ENCODE measurements around the gene MAP1A.

Gene MAP1A

GRCh38 chr15:43510200-43511011 lies 7.0 kb upstream of the MAP1A start:
- peak; percentile 100 for DNase-seq (ENCODE audit: low read depth, low spot score)
- TF ChIP-seq, protein P1, sequence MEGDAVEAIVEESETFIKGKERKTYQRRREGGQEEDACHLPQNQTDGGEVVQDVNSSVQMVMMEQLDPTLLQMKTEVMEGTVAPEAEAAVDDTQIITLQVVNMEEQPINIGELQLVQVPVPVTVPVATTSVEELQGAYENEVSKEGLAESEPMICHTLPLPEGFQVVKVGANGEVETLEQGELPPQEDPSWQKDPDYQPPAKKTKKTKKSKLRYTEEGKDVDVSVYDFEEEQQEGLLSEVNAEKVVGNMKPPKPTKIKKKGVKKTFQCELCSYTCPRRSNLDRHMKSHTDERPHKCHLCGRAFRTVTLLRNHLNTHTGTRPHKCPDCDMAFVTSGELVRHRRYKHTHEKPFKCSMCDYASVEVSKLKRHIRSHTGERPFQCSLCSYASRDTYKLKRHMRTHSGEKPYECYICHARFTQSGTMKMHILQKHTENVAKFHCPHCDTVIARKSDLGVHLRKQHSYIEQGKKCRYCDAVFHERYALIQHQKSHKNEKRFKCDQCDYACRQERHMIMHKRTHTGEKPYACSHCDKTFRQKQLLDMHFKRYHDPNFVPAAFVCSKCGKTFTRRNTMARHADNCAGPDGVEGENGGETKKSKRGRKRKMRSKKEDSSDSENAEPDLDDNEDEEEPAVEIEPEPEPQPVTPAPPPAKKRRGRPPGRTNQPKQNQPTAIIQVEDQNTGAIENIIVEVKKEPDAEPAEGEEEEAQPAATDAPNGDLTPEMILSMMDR (IDR thresholded peaks at IDR 0.05; ENCODE audit: low read depth, low read length): peak; percentile 50
- in situ Hi-C loops (cut with HindIII; ENCODE audit: low sequenced_read_pairs): no loop called here
- H3K4me3 ChIP-seq (ENCODE audit: low read depth, low read length): peak overlapping the region; percentile 55

GRCh38 chr15:43511012-43511885 lies 6.2 kb upstream of the MAP1A start:
- no peak for DNase-seq (ENCODE audit: low read depth, low spot score)
- H3K4me3 ChIP-seq (ENCODE audit: low read depth, low read length): peak overlapping the region; percentile 55
- in situ Hi-C loops (cut with HindIII; ENCODE audit: low sequenced_read_pairs): no loop called here
- TF ChIP-seq, protein P1 (IDR thresholded peaks at IDR 0.05; ENCODE audit: low read depth, low read length): peak; percentile 28

DNA sequence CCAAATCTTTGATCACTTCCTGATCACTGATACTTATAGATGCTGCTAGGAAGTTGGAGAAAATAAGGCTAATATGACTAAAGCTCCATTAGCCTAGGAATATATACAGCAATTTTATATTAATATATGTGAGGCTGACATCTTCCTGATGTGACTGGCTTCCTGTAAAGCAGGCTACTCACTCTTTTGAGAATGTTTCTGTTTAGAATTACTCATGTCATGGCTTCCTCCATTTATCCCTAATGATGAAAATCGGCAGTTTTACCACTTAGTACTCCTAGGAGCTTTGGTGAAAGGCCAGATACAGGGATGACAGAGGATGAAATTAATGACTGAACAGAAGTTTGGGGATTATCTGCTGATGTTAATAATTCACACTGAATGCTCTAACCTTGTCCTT lies 3.9 kb upstream of the MAP1A start:
- TF ChIP-seq, protein P1 (IDR thresholded peaks at IDR 0.05; ENCODE audit: low read depth, low read length): no peak
- in situ Hi-C loops (cut with HindIII; ENCODE audit: low sequenced_read_pairs): no loop called here
- no peak overlapping the region for H3K4me3 ChIP-seq (ENCODE audit: low read depth, low read length)
- no peak for DNase-seq (ENCODE audit: low read depth, low spot score)

GRCh38 chr15:43514241-43515057 lies 3.0 kb upstream of the MAP1A start:
- in situ Hi-C loops (cut with HindIII; ENCODE audit: low sequenced_read_pairs): no loop called here
- DNase-seq (ENCODE audit: low read depth, low spot score): no peak
- no peak overlapping the region for H3K4me3 ChIP-seq (ENCODE audit: low read depth, low read length)
- TF ChIP-seq, protein P1 (IDR thresholded peaks at IDR 0.05; ENCODE audit: low read depth, low read length): peak; percentile 76

GRCh38 chr15:43515741-43516140 lies 1.7 kb upstream of the MAP1A start:
- no peak for DNase-seq (ENCODE audit: low read depth, low spot score)
- TF ChIP-seq, protein P1 (IDR thresholded peaks at IDR 0.05; ENCODE audit: low read depth, low read length): no peak
- in situ Hi-C loops (cut with HindIII; ENCODE audit: low sequenced_read_pairs): no loop called here
- no peak overlapping the region for H3K4me3 ChIP-seq (ENCODE audit: low read depth, low read length)

DNA sequence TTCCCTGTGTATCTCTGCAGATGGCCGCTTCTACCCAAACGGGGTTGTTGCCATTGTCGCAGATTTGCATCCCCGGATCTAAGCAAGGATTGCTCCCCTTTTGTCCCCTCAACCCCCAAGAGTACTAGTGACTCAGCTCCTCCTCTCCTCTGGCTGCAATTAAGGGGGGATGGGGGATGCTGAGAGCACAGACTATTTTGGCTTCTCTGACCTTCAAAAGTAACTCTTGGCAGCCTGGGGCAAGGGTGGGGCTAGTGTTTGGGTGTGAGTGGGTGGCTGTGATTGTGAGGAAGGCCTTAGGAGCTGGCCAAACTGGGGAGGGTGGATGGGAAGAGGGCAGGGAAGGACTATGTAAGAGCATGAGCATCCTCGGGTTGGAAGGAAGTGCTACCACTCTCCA lies 1.2 kb upstream of the MAP1A start:
- peak overlapping the region; percentile 74 for H3K4me3 ChIP-seq (ENCODE audit: low read depth, low read length)
- no peak for DNase-seq (ENCODE audit: low read depth, low spot score)
- in situ Hi-C loops (cut with HindIII; ENCODE audit: low sequenced_read_pairs): no loop called here

More for the DNA sequence above, 1.2 kb upstream of the MAP1A start:
- TF ChIP-seq, protein P1 (IDR thresholded peaks at IDR 0.05; ENCODE audit: low read depth, low read length): no peak
